Measurements from ENCODE around the gene RAPGEF4. TPM values are rescaled to one million over a fixed set of nuclear protein-coding genes. Genes with fewer than 3 reads are reported as not detected.

RAPGEF4 gene
- total RNA-seq, 1 experiment from 2014 or later, result 1.4 TPM

GRCh38 chr2:172900871-172901270 lies 165.2 kb downstream of the RAPGEF4 start:
- Histone ChIP-seq H4K91ac (ENCODE audit: insufficient read length, low read depth, low read length) (no peak overlapping the region), H3K23me2 (ENCODE audit: insufficient read length, low read depth, low read length, poor library complexity, severe bottlenecking) (no peaks in the 10 kb centered on the region), H3K9me3 (ENCODE audit: control insufficient read depth, low read depth, low read length) (no peaks in the 10 kb centered on the region), H3K79me1 (ENCODE audit: insufficient read depth, low read depth, low read length, poor library complexity, severe bottlenecking) (no peaks in the 10 kb centered on the region), H3K56ac (ENCODE audit: insufficient read length, low read depth, low read length) (no peak overlapping the region), H4K20me1 (ENCODE audit: control insufficient read depth, insufficient read depth, insufficient read length) (peaks cover 2% of the 10 kb centered on the region), H3K27ac (ENCODE audit: insufficient read length, low read depth, low read length) (no peak overlapping the region), H2BK20ac (ENCODE audit: low read depth, low read length, poor library complexity, severe bottlenecking) (no peak overlapping the region), H4K8ac (replicated peaks; ENCODE audit: insufficient read length, low read depth, low read length) (no peak overlapping the region), H3K18ac (ENCODE audit: insufficient read length, low read depth, low read length) (no peak overlapping the region), H3K9ac (ENCODE audit: extremely low read depth, insufficient read length, low read length) (no peak overlapping the region), H2BK120ac (ENCODE audit: low read depth, low read length, poor library complexity, severe bottlenecking) (no peak overlapping the region), H2AFZ (ENCODE audit: low read length) (no peak overlapping the region), H2BK15ac (ENCODE audit: low read depth, low read length) (no peak overlapping the region), H3K79me2 (ENCODE audit: insufficient read depth, low read length) (no peaks in the 10 kb centered on the region), H2AK5ac (ENCODE audit: insufficient read length, low read length) (no peak overlapping the region), H3K14ac (ENCODE audit: insufficient read depth, low read length) (no peak overlapping the region), H3K27me3 (ENCODE audit: insufficient read depth, low read length) (no peaks in the 10 kb centered on the region), H4K5ac (ENCODE audit: insufficient read length, low read depth, low read length) (no peak overlapping the region), H3K23ac (ENCODE audit: insufficient read length, low read depth, low read length) (no peak overlapping the region), H3K4me1 (ENCODE audit: insufficient read depth, low read length) (no peaks in the 10 kb centered on the region), H3T11ph (ENCODE audit: low read length) (no peak overlapping the region), H3K4ac (ENCODE audit: low read depth, low read length) (no peak overlapping the region), H2BK12ac (ENCODE audit: insufficient read length, low read depth, low read length) (no peak overlapping the region), H3K4me2 (ENCODE audit: insufficient read depth, insufficient read length, low read length) (no peak overlapping the region), H2BK5ac (ENCODE audit: insufficient read length, low read length) (no peak overlapping the region)
- Mint-ChIP-seq H3K36me3 (ENCODE audit: insufficient read depth in 1 of 3, low read depth in 3 of 3) (no peaks in the 10 kb centered on the region), H3K4me3 (no peak overlapping the region), H3K27ac (no peak overlapping the region), H3K27me3 (ENCODE audit: low read depth) (no peaks in the 10 kb centered on the region), H3K4me1 (peaks cover under 1 to 21% of the 10 kb centered on the region in 2 experiments), H3K9me3 (no peaks in the 10 kb centered on the region)
- DNase-seq, result no peak
- no CpG with 5 or more reads among the region's 3 CpGs for WGBS (ENCODE audit: extremely low coverage, insufficient read length, low lambda C conversion rate)
- TF ChIP-seq, protein P1, sequence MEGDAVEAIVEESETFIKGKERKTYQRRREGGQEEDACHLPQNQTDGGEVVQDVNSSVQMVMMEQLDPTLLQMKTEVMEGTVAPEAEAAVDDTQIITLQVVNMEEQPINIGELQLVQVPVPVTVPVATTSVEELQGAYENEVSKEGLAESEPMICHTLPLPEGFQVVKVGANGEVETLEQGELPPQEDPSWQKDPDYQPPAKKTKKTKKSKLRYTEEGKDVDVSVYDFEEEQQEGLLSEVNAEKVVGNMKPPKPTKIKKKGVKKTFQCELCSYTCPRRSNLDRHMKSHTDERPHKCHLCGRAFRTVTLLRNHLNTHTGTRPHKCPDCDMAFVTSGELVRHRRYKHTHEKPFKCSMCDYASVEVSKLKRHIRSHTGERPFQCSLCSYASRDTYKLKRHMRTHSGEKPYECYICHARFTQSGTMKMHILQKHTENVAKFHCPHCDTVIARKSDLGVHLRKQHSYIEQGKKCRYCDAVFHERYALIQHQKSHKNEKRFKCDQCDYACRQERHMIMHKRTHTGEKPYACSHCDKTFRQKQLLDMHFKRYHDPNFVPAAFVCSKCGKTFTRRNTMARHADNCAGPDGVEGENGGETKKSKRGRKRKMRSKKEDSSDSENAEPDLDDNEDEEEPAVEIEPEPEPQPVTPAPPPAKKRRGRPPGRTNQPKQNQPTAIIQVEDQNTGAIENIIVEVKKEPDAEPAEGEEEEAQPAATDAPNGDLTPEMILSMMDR (conservative IDR thresholded peaks at IDR 0.05), result no peak
